A549 (cell line): Measurements from ENCODE around the gene RGL4. TPM values are rescaled to one million over a fixed set of nuclear protein-coding genes. Genes with fewer than 3 reads are reported as not detected.

Experiments
- ATAC-seq, 2 experiments: fragments of 200-7000 bp in 1 of 2; fragments of >200 bp in 1 of 2; cut with Nextera tagmentation in 1 of 2; cut with Tn5 transposase in 1 of 2; 3 replicates each; pipeline versions ENCODE4 v1.8.0 to v1.9.1; 2018 to 2020; ENCODE audit warnings: mild to moderate bottlenecking in 1 of 2, moderate library complexity in 1 of 2
- CTCF ChIA-PET: fragments of 300-600 bp; sonication (Branson Sonifier 250); formaldehyde crosslinking; extraction: SDS; loops from one replicate; lab custom pipeline; 2021; ENCODE audit warnings: antibody characterized with exemption, inconsistent platforms; lab: Yijun Ruan, JAX
- POLR2A ChIA-PET: fragments of 350-600 bp; formaldehyde crosslinking; extraction: SDS; loops from one replicate; lab custom pipeline; 2021; ENCODE audit warnings: antibody characterized with exemption, inconsistent platforms; lab: Yijun Ruan, JAX
- DNase-seq, 2 experiments: peaks; one replicate each; pipeline versions ENCODE4 v3.0.0 to v3.0.0-alpha.2; 2011 to 2016; ENCODE audit warnings: low read depth in 1 of 2, low spot score in 1 of 2
- FAIRE-seq: peaks from 2 replicates; lab custom pipeline; 2011; peaks lifted over from hg19 to GRCh38; lab: Jason Lieb, UNC
- H3K27ac ChIP-seq, 2 experiments: fragments of >200 bp; sonication (Bioruptor Twin); formaldehyde crosslinking; 3 replicates each; pipeline ENCODE4 v1.5.1; 2016 to 2017
- H3K4me1 ChIP-seq: fragments of >200 bp; sonication (Bioruptor Twin); formaldehyde crosslinking; 3 replicates; pipeline ENCODE4 v1.6.1; 2016
- H3K4me2 ChIP-seq: fragments of >200 bp; sonication (Bioruptor Twin); formaldehyde crosslinking; 3 replicates; pipeline ENCODE4 v1.6.1; 2016
- H3K4me3 ChIP-seq: fragments of >200 bp; sonication (Bioruptor Twin); formaldehyde crosslinking; 3 replicates; pipeline ENCODE4 v1.5.1; 2016
- H3K9me3 ChIP-seq: fragments of >200 bp; sonication (Bioruptor Twin); formaldehyde crosslinking; 3 replicates; pipeline ENCODE4 v1.6.1; 2016
- BHLHE40 ChIP-seq: IDR thresholded peaks from 2 replicates; pipeline ENCODE4 v1.6.1; 2012; ENCODE audit warnings: low read depth, low read length, inconsistent platforms
- CHD2 ChIP-seq: fragments of 150-350 bp; IDR thresholded peaks from 2 replicates; pipeline ENCODE4 v1.6.1; 2014; ENCODE audit warnings: low read length; ENCODE audit not compliant: partially characterized antibody
- FOSB ChIP-seq: fragments of 250-450 bp; sonication (Bioruptor Pico); IDR thresholded peaks from 2 replicates; pipeline ENCODE4 v1.5.0; 2020; ENCODE audit warnings: mild to moderate bottlenecking, moderate library complexity
- HOXB5 ChIP-seq: fragments of 250-450 bp; sonication (Bioruptor Pico); IDR thresholded peaks from 2 replicates; pipeline ENCODE4 v1.5.0; 2020; ENCODE audit warnings: mild to moderate bottlenecking, moderate library complexity
- MAFK ChIP-seq: fragments of 450-650 bp; IDR thresholded peaks from 2 replicates; pipeline ENCODE4 v1.6.1; 2014; ENCODE audit not compliant: partially characterized antibody
- POLR2AphosphoS2 ChIP-seq: conservative IDR thresholded peaks from 2 replicates; pipeline ENCODE4 v1.6.1; 2012; ENCODE audit warnings: low read length, improper control_type of control experiment, inconsistent platforms
- RFX5 ChIP-seq: fragments of 450-650 bp; IDR thresholded peaks from 2 replicates; pipeline ENCODE4 v1.7.1; 2014; ENCODE audit warnings: antibody characterized with exemption, mild to moderate bottlenecking, moderate library complexity
- SMC3 ChIP-seq: fragments of >200 bp; sonication (Bioruptor Twin); formaldehyde crosslinking; IDR thresholded peaks from 3 replicates; pipeline ENCODE4 v1.6.1; 2018; ENCODE audit warnings: inconsistent platforms
- SREBF2 ChIP-seq: fragments of 450-650 bp; IDR thresholded peaks from 2 replicates; pipeline ENCODE4 v1.6.1; 2014; ENCODE audit warnings: mild to moderate bottlenecking, moderate library complexity
- ZNF302 ChIP-seq: fragments of 250-450 bp; sonication (Bioruptor Pico); IDR thresholded peaks from 2 replicates; pipeline ENCODE4 v1.9.0; 2021; ENCODE audit warnings: inconsistent platforms, mild to moderate bottlenecking, moderate library complexity
- WGBS: methylation state at CpG from one replicate; pipeline ENCODE4 v1.1.6; 2017; ENCODE audit errors: missing lambda C conversion rate; 5-methylcytosine and 5-hydroxymethylcytosine counted together
- polyA plus RNA-seq, 4 experiments: library from polyadenylated mRNA; depleted of rRNA in 3 of 4; stranded (reverse); fragments of >200 nt; fragmentation: RNase III in 1 of 4; extraction: RNeasy Plus Mini Kit Qiagen cat#74134 plus additional on column Dnase treatment in 1 of 4; gene quantifications; 2 replicates in 3 of 4; 3 replicates in 1 of 4; pipeline ENCODE4 v1.2.3, GENCODE V29; 2011 to 2017
- TF ChIP-seq, protein P1 (sequence below): IDR thresholded peaks from 2 replicates; pipeline ENCODE4 v1.6.1; 2012; ENCODE audit warnings: low read depth, borderline replicate concordance
- TF ChIP-seq, protein P2 (sequence below): fragments of >200 bp; sonication (Bioruptor Twin); formaldehyde crosslinking; IDR thresholded peaks from 3 replicates; pipeline ENCODE4 v1.5.1; 2016
- TF ChIP-seq, protein P3 (sequence below): fragments of 200-600 bp; sonication (generic); IDR thresholded peaks from 2 replicates; pipeline ENCODE4 v1.6.1; 2016; ENCODE audit warnings: antibody characterized with exemption, mild to moderate bottlenecking, moderate library complexity

Gene RGL4
- polyA plus RNA-seq, 2 of the 4 experiments (the other 2 are of a cell fraction), result not detected

DNA sequence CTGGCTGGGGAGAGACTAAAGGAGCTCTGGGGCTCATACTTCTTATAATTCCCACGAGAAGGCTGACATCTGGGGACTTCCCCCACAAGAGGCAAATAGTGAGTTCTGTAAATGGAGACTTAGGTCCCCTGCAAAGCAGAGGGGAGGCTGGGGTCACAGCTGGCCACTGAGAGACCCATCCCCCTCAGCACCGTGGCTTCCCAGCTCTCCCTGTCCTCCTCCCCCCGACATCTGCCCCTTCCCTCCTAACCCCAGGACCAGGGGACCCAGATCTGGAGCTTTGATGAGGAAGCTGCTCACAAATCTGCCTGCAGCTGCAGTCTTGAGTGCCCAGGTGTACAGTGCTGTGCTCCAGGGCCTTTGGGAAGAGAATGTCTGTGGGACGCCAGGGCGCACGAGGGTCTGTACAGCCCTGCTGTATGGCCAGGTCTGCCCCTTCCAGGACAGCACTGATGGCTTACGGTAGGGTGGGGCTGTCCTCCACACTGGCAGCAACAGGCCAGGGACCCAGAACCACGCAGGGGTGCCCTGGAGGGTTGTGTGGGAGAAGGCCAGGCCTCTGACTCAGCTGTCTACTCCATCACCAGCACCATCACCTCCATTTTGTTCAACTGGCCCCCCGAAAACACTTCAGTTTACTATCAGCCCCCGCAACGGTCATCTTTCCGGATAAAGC, 1.1 kb downstream of the RGL4 start:
- FAIRE-seq, result no peak
- Histone ChIP-seq H3K4me1 (no peaks in the 10 kb centered on the region), H3K4me3 (no peak overlapping the region), H3K9me3 (no peaks in the 10 kb centered on the region), H3K27ac (no peak overlapping the region), H3K4me2 (no peak overlapping the region)
- no peak for DNase-seq
- no peak for TF ChIP-seq SREBF2
- TF ChIP-seq, protein P1, sequence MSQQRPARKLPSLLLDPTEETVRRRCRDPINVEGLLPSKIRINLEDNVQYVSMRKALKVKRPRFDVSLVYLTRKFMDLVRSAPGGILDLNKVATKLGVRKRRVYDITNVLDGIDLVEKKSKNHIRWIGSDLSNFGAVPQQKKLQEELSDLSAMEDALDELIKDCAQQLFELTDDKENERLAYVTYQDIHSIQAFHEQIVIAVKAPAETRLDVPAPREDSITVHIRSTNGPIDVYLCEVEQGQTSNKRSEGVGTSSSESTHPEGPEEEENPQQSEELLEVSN, result no peak
- TF ChIP-seq SMC3, result no peak
- TF ChIP-seq, protein P2, sequence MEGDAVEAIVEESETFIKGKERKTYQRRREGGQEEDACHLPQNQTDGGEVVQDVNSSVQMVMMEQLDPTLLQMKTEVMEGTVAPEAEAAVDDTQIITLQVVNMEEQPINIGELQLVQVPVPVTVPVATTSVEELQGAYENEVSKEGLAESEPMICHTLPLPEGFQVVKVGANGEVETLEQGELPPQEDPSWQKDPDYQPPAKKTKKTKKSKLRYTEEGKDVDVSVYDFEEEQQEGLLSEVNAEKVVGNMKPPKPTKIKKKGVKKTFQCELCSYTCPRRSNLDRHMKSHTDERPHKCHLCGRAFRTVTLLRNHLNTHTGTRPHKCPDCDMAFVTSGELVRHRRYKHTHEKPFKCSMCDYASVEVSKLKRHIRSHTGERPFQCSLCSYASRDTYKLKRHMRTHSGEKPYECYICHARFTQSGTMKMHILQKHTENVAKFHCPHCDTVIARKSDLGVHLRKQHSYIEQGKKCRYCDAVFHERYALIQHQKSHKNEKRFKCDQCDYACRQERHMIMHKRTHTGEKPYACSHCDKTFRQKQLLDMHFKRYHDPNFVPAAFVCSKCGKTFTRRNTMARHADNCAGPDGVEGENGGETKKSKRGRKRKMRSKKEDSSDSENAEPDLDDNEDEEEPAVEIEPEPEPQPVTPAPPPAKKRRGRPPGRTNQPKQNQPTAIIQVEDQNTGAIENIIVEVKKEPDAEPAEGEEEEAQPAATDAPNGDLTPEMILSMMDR, result no peak
- TF ChIP-seq, protein P3, sequence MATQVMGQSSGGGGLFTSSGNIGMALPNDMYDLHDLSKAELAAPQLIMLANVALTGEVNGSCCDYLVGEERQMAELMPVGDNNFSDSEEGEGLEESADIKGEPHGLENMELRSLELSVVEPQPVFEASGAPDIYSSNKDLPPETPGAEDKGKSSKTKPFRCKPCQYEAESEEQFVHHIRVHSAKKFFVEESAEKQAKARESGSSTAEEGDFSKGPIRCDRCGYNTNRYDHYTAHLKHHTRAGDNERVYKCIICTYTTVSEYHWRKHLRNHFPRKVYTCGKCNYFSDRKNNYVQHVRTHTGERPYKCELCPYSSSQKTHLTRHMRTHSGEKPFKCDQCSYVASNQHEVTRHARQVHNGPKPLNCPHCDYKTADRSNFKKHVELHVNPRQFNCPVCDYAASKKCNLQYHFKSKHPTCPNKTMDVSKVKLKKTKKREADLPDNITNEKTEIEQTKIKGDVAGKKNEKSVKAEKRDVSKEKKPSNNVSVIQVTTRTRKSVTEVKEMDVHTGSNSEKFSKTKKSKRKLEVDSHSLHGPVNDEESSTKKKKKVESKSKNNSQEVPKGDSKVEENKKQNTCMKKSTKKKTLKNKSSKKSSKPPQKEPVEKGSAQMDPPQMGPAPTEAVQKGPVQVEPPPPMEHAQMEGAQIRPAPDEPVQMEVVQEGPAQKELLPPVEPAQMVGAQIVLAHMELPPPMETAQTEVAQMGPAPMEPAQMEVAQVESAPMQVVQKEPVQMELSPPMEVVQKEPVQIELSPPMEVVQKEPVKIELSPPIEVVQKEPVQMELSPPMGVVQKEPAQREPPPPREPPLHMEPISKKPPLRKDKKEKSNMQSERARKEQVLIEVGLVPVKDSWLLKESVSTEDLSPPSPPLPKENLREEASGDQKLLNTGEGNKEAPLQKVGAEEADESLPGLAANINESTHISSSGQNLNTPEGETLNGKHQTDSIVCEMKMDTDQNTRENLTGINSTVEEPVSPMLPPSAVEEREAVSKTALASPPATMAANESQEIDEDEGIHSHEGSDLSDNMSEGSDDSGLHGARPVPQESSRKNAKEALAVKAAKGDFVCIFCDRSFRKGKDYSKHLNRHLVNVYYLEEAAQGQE, result no peak
- no peak for TF ChIP-seq FOSB (CRISPR knock-in tag)
- no peak for TF ChIP-seq BHLHE40
- no peak for TF ChIP-seq HOXB5
- no peak for TF ChIP-seq ZNF302 (CRISPR knock-in tag)
- TF ChIP-seq CHD2, result no peak
- no peak for ATAC-seq
- ChIA-PET CTCF (no interaction called here), POLR2A (no interaction called here)
- WGBS, result 88% methylated on average over 10 of the region's 12 CpGs

DNA sequence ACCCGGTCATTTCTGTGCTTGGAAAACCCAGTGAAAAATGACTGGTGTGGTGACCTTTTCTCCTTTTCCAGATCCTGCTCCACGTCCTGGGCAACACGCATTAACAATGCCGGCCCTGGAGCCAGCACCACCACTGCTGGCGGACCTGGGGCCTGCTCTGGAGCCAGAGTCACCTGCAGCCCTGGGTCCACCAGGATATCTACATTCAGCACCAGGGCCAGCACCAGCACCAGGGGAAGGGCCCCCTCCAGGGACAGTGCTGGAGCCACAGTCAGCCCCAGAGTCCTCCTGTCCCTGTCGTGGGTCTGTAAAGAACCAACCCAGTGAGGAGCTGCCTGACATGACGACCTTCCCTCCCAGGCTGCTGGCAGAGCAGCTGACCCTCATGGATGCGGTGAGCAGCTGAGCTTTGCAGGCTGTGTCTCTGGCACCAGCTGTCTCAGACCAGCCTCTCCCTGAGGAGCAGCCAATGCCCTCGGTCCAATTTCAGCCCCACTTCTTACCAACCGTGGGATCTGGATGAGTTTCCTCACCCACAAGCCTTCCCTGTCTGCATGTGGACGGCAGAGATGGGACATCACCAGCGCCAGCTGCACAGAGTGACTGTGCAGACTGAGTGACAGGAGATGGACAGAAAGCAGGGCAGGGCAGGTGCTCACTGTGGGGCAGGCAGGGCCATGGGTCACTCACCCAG, 1.9 kb downstream of the RGL4 start:
- Histone ChIP-seq H3K9me3 (no peaks in the 10 kb centered on the region), H3K4me2 (no peak overlapping the region), H3K4me3 (no peak overlapping the region), H3K4me1 (no peaks in the 10 kb centered on the region), H3K27ac (no peak overlapping the region)
- POLR2A ChIA-PET, result no interaction called here
- WGBS, result 94% methylated on average over 10 of the region's 12 CpGs
- FAIRE-seq (no peak), ATAC-seq (no peak), DNase-seq (no peak)
- CTCF ChIA-PET, result no interaction called here
- TF ChIP-seq, protein P3, result peak; percentile 61; the same call in 1 of the 2 replicates
- TF ChIP-seq BHLHE40, result no peak
- TF ChIP-seq MAFK, result no peak
- no peak for TF ChIP-seq RFX5
- no peak for TF ChIP-seq SMC3
- no peak for TF ChIP-seq POLR2AphosphoS2
